IMR-90 (cell line): Measurements from ENCODE around the gene ARHGEF37. TPM values are rescaled to one million over a fixed set of nuclear protein-coding genes. Genes with fewer than 3 reads are reported as not detected.

ENCODE experiments used
- ATAC-seq: fragments of 200-7000 bp; cut with Tn5 transposase; 2 replicates; pipeline ENCODE4 v1.9.1; 2020; ENCODE audit warnings: low read depth, mild to moderate bottlenecking, moderate library complexity
- BruUV-seq: library from RNA; stranded (reverse); fragments of 400-500 nt; replicated peaks from 2 replicates; lab custom pipeline; 2021; lab: Mats Ljungman, UMichigan
- CTCF ChIA-PET: fragments of 300-600 bp; formaldehyde crosslinking; extraction: SDS; loops from one replicate; lab custom pipeline; 2021; ENCODE audit warnings: antibody characterized with exemption; lab: Yijun Ruan, JAX
- POLR2A ChIA-PET: fragments of 300-600 bp; sonication (Branson Sonifier 250); formaldehyde crosslinking; loops from one replicate; lab custom pipeline; 2022; ENCODE audit warnings: antibody characterized with exemption; ENCODE audit not compliant: unreplicated experiment; lab: Charles Lee
- DNase-seq: peaks from one replicate; pipeline ENCODE4 v3.0.0; 2013
- H2AFZ ChIP-seq: replicated peaks from 2 replicates; pipeline ENCODE3; 2013; ENCODE audit warnings: low read length, mild to moderate bottlenecking; ENCODE audit not compliant: poor library complexity
- H2AK5ac ChIP-seq: 2 replicates; pipeline ENCODE4 v1.6.1; 2013; ENCODE audit warnings: low read depth, low read length, inconsistent platforms
- H2AK9ac ChIP-seq: replicated peaks from 2 replicates; pipeline ENCODE3; 2013; ENCODE audit warnings: mild to moderate bottlenecking, low read depth, low read length, moderate library complexity; ENCODE audit not compliant: poor library complexity
- H2BK120ac ChIP-seq: 2 replicates; pipeline ENCODE4 v1.6.1; 2013; ENCODE audit warnings: low read depth, low read length, inconsistent platforms
- H2BK15ac ChIP-seq: 3 replicates; pipeline ENCODE4 v1.6.1; 2013; ENCODE audit warnings: low read depth, low read length, inconsistent platforms
- H2BK20ac ChIP-seq: 2 replicates; pipeline ENCODE4 v1.6.1; 2013; ENCODE audit warnings: low read depth, mild to moderate bottlenecking, inconsistent platforms, low read length, moderate library complexity
- H2BK5ac ChIP-seq: 2 replicates; pipeline ENCODE4 v1.6.1; 2013; ENCODE audit warnings: mild to moderate bottlenecking, low read depth, low read length, inconsistent platforms; ENCODE audit not compliant: poor library complexity, severe bottlenecking
- H3K14ac ChIP-seq: replicated peaks from 2 replicates; pipeline ENCODE4 v1.6.1; 2013; ENCODE audit warnings: low read depth, low read length, inconsistent platforms
- H3K18ac ChIP-seq: 2 replicates; pipeline ENCODE4 v1.6.1; 2013; ENCODE audit warnings: low read depth, low read length, control low read depth
- H3K23ac ChIP-seq: 2 replicates; pipeline ENCODE4 v1.6.1; 2013; ENCODE audit warnings: low read depth, low read length, inconsistent platforms
- H3K27ac ChIP-seq: 2 replicates; pipeline ENCODE4 v1.5.1; 2013; ENCODE audit warnings: mild to moderate bottlenecking, control low read depth, low read length; ENCODE audit not compliant: insufficient read depth
- H3K27me3 ChIP-seq: 2 replicates; pipeline ENCODE4 v1.6.1; 2013; ENCODE audit warnings: low read length; ENCODE audit not compliant: control insufficient read depth, insufficient read depth
- H3K36me3 ChIP-seq: 2 replicates; pipeline ENCODE4 v1.6.1; 2013; ENCODE audit warnings: low read length, mixed read lengths; ENCODE audit not compliant: control insufficient read depth, insufficient read depth
- H3K4ac ChIP-seq: 2 replicates; pipeline ENCODE4 v1.6.1; 2013; ENCODE audit warnings: low read depth, low read length, inconsistent platforms
- H3K4me1 ChIP-seq: 2 replicates; pipeline ENCODE4 v1.6.1; 2013; ENCODE audit warnings: low read length, mixed read lengths; ENCODE audit not compliant: control insufficient read depth, insufficient read depth
- H3K4me2 ChIP-seq: 2 replicates; pipeline ENCODE4 v1.6.1; 2013; ENCODE audit warnings: low read depth, mild to moderate bottlenecking, control low read depth, low read length, moderate library complexity
- H3K4me3 ChIP-seq: 2 replicates; pipeline ENCODE4 v1.5.1; 2013; ENCODE audit warnings: low read depth, mild to moderate bottlenecking, control low read depth, low read length, moderate library complexity; ENCODE audit not compliant: insufficient read depth
- H3K56ac ChIP-seq: 2 replicates; pipeline ENCODE4 v1.6.1; 2013; ENCODE audit warnings: low read length, inconsistent platforms; ENCODE audit not compliant: insufficient read depth; ENCODE audit errors: extremely low read depth
- H3K79me1 ChIP-seq, 2 experiments: 2 replicates each; pipeline ENCODE4 v1.6.1; 2013; ENCODE audit warnings: low read length in 2 of 2, inconsistent platforms in 1 of 2, low read depth in 1 of 2
- H3K9ac ChIP-seq: 2 replicates; pipeline ENCODE4 v1.6.1; 2013; ENCODE audit warnings: low read depth, low read length, control low read depth
- H3K9me1 ChIP-seq: 2 replicates; pipeline ENCODE4 v1.6.1; 2013; ENCODE audit warnings: low read length, inconsistent platforms; ENCODE audit not compliant: insufficient read depth
- H3K9me3 ChIP-seq: 2 replicates; pipeline ENCODE4 v1.6.1; 2013; ENCODE audit warnings: low read length; ENCODE audit not compliant: control insufficient read depth, insufficient read depth
- H4K20me1 ChIP-seq: 2 replicates; pipeline ENCODE4 v1.6.1; 2013; ENCODE audit warnings: low read length, inconsistent platforms; ENCODE audit not compliant: insufficient read depth
- H4K5ac ChIP-seq: 2 replicates; pipeline ENCODE4 v1.6.1; 2013; ENCODE audit warnings: mild to moderate bottlenecking, low read depth, low read length, control low read depth
- H4K8ac ChIP-seq, 2 experiments: 2 replicates each; pipeline ENCODE4 v1.6.1; 2013; ENCODE audit warnings: low read depth in 2 of 2, low read length in 2 of 2, control low read depth in 1 of 2, inconsistent platforms in 1 of 2
- H4K91ac ChIP-seq: 2 replicates; pipeline ENCODE4 v1.6.1; 2013; ENCODE audit warnings: low read depth, low read length, inconsistent platforms; ENCODE audit not compliant: insufficient read depth
- BHLHE40 ChIP-seq: fragments of 150-350 bp; IDR thresholded peaks from 2 replicates; pipeline ENCODE4 v1.6.1; 2016; ENCODE audit warnings: mild to moderate bottlenecking, low read depth, low read length
- CEBPB ChIP-seq: IDR thresholded peaks from 2 replicates; pipeline ENCODE4 v1.6.1; 2012; ENCODE audit warnings: low read depth, low read length, improper control_type of control experiment
- CHD1 ChIP-seq: IDR thresholded peaks from 2 replicates; pipeline ENCODE4 v1.6.1; 2012; ENCODE audit warnings: low read depth, low read length, improper control_type of control experiment
- FOS ChIP-seq: fragments of 150-350 bp; IDR thresholded peaks from 2 replicates; pipeline ENCODE4 v1.6.1; 2016; ENCODE audit warnings: low read depth, low read length
- MAFK ChIP-seq: IDR thresholded peaks from 2 replicates; pipeline ENCODE4 v1.6.1; 2012; ENCODE audit warnings: low read depth, low read length, improper control_type of control experiment
- MAZ ChIP-seq: IDR thresholded peaks from 2 replicates; pipeline ENCODE4 v1.6.1; 2012; ENCODE audit warnings: low read depth, mild to moderate bottlenecking, low read length, improper control_type of control experiment, moderate library complexity, borderline replicate concordance
- MXI1 ChIP-seq: IDR thresholded peaks from 2 replicates; pipeline ENCODE4 v1.6.1; 2012; ENCODE audit warnings: low read depth, mild to moderate bottlenecking, low read length, moderate library complexity, borderline replicate concordance
- NFE2L2 ChIP-seq: fragments of 150-350 bp; IDR thresholded peaks from 2 replicates; pipeline ENCODE4 v1.6.1; 2016; ENCODE audit warnings: low read depth, mild to moderate bottlenecking, low read length
- POLR2A ChIP-seq: IDR thresholded peaks from 2 replicates; pipeline ENCODE4 v1.6.1; 2012; ENCODE audit warnings: mild to moderate bottlenecking, low read depth, low read length
- RAD21 ChIP-seq: IDR thresholded peaks from 2 replicates; pipeline ENCODE4 v1.6.1; 2012; ENCODE audit warnings: low read length, improper control_type of control experiment
- RCOR1 ChIP-seq: IDR thresholded peaks from 2 replicates; pipeline ENCODE4 v1.6.1; 2012; ENCODE audit warnings: mild to moderate bottlenecking, low read length, improper control_type of control experiment; ENCODE audit not compliant: insufficient replicate concordance
- RFX5 ChIP-seq: IDR thresholded peaks from 2 replicates; pipeline ENCODE4 v1.8.0; 2012; ENCODE audit warnings: low read depth, mild to moderate bottlenecking, low read length, moderate library complexity
- SMC3 ChIP-seq: fragments of 150-350 bp; IDR thresholded peaks from 2 replicates; pipeline ENCODE4 v1.6.1; 2016; ENCODE audit warnings: low read depth, mild to moderate bottlenecking, antibody characterized with exemption, low read length, moderate library complexity
- WGBS, 2 experiments: methylation state at CpG; one replicate each; pipeline versions ENCODE4 v1.1.5 to v1.1.7; 2013; ENCODE audit warnings: missing lambda C conversion rate in 2 of 2; ENCODE audit not compliant: insufficient read length in 1 of 2; ENCODE audit errors: extremely low coverage in 2 of 2; 5-methylcytosine and 5-hydroxymethylcytosine counted together
- dilution Hi-C: fragments of 300-500 bp; cut with HindIII; formaldehyde crosslinking; loops from one replicate; pipeline ENCODE4 v1.14.3; 2018; ENCODE audit warnings: low sequenced_read_pairs; ENCODE audit not compliant: unreplicated experiment
- in situ Hi-C: fragments of 300-500 bp; cut with MboI; formaldehyde crosslinking; loops from 3 replicates; pipeline ENCODE4 v1.14.3; 2019; ENCODE audit warnings: low sequenced_read_pairs, inconsistent platforms, mixed read lengths
- intact Hi-C: fragments of 100-400 bp; cut with micrococcal nuclease; formaldehyde crosslinking; loops from 2 replicates; pipeline ENCODE4 v1.10.0; 2022
- polyA plus RNA-seq, 3 experiments: library from polyadenylated mRNA; depleted of rRNA; stranded (reverse); fragments of >200 nt; gene quantifications; 2 replicates each; pipeline ENCODE4 v1.2.3, GENCODE V29; 2012; ENCODE audit warnings: low replicate concordance in 1 of 3
- total RNA-seq: library from RNA; depleted of rRNA; stranded (reverse); fragments of >200 nt; gene quantifications from 2 replicates; pipeline ENCODE4 v1.2.3, GENCODE V29; 2012
- TF ChIP-seq, protein P1 (sequence below): fragments of 150-350 bp; IDR thresholded peaks from 2 replicates; pipeline ENCODE4 v1.6.1; 2016; ENCODE audit warnings: low read depth, mild to moderate bottlenecking, low read length, moderate library complexity, borderline replicate concordance
- TF ChIP-seq, protein P2 (sequence below): fragments of 150-350 bp; IDR thresholded peaks from 2 replicates; pipeline ENCODE4 v1.6.1; 2017; ENCODE audit warnings: mild to moderate bottlenecking, antibody characterized with exemption, low read length, low read depth
- TF ChIP-seq, protein P3 (sequence below): conservative IDR thresholded peaks from 2 replicates; pipeline ENCODE4 v1.5.1; 2012; ENCODE audit warnings: mild to moderate bottlenecking, low read depth, low read length, improper control_type of control experiment

The ARHGEF37 gene
- total and polyA plus RNA-seq, 2 of the 4 experiments (the other 2 are of a cell fraction): 0.39 to 0.54 TPM

DNA sequence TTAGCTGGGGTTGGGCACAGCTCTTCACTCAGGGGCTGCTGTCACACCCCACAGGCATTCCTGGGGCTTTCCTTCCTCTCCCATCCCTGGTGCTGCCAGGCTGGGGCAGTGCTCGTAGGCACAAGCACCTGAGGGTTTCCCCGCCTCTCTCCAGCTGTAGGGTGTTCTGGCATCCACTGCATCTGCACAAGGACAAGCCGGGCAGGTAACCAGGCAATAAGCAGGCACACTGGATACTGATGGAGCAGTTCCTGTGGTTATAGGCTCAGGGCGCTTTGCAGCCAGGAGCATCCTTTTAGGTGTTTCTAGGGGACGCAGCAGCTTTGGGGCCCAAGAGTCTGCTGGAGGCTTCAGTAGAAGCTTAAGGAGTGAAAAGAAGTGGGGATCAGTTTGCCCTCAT is 56.8 kb downstream of the ARHGEF37 start:
- H3K56ac ChIP-seq: no peak overlapping the region
- H2BK20ac ChIP-seq: no peak overlapping the region
- dilution Hi-C loops: loop anchor here (10.0 kb wide), 1 partner anchor 187 kb away; no protein-coding TSS in a partner anchor
- no peak overlapping the region for H2AFZ ChIP-seq
- 100% methylated on average over 1 of the region's 5 CpGs; no CpG with 5 or more reads in 1 of the 2 experiments for whole genome bisulfite sequencing, 2 experiments
- H3K4me1 ChIP-seq: no peaks in the 10 kb centered on the region
- H3K27ac ChIP-seq: no peak overlapping the region
- TF ChIP-seq FOS (no peak), MAZ (no peak), MAFK (no peak), POLR2A (no peak), CHD1 (no peak), NFE2L2 (no peak), RAD21 (no peak), RFX5 (no peak), RCOR1 (no peak), BHLHE40 (no peak), SMC3 (no peak), CEBPB (no peak), MXI1 (no peak)
- TF ChIP-seq, protein P1, sequence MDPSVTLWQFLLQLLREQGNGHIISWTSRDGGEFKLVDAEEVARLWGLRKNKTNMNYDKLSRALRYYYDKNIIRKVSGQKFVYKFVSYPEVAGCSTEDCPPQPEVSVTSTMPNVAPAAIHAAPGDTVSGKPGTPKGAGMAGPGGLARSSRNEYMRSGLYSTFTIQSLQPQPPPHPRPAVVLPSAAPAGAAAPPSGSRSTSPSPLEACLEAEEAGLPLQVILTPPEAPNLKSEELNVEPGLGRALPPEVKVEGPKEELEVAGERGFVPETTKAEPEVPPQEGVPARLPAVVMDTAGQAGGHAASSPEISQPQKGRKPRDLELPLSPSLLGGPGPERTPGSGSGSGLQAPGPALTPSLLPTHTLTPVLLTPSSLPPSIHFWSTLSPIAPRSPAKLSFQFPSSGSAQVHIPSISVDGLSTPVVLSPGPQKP: no peak
- TF ChIP-seq, protein P2, sequence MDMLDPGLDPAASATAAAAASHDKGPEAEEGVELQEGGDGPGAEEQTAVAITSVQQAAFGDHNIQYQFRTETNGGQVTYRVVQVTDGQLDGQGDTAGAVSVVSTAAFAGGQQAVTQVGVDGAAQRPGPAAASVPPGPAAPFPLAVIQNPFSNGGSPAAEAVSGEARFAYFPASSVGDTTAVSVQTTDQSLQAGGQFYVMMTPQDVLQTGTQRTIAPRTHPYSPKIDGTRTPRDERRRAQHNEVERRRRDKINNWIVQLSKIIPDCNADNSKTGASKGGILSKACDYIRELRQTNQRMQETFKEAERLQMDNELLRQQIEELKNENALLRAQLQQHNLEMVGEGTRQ: no peak
- TF ChIP-seq, protein P3, sequence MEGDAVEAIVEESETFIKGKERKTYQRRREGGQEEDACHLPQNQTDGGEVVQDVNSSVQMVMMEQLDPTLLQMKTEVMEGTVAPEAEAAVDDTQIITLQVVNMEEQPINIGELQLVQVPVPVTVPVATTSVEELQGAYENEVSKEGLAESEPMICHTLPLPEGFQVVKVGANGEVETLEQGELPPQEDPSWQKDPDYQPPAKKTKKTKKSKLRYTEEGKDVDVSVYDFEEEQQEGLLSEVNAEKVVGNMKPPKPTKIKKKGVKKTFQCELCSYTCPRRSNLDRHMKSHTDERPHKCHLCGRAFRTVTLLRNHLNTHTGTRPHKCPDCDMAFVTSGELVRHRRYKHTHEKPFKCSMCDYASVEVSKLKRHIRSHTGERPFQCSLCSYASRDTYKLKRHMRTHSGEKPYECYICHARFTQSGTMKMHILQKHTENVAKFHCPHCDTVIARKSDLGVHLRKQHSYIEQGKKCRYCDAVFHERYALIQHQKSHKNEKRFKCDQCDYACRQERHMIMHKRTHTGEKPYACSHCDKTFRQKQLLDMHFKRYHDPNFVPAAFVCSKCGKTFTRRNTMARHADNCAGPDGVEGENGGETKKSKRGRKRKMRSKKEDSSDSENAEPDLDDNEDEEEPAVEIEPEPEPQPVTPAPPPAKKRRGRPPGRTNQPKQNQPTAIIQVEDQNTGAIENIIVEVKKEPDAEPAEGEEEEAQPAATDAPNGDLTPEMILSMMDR: no peak
- no peak overlapping the region for H3K4me3 ChIP-seq
- BruUV-seq: no TSS peak
- H3K27me3 ChIP-seq: peaks cover 19% of the 10 kb centered on the region; the same call in 1 of the 2 replicates
- ATAC-seq (no peak), DNase-seq (no peak)
- H3K9me3 ChIP-seq: no peaks in the 10 kb centered on the region
- no peak overlapping the region for H4K5ac ChIP-seq
- no peak overlapping the region for H3K4me2 ChIP-seq
- no peak overlapping the region for H3K4ac ChIP-seq
- H3K14ac ChIP-seq: no peak overlapping the region
- POLR2A ChIA-PET: no interaction called here
- no peaks in the 10 kb centered on the region for H4K20me1 ChIP-seq
- H2AK9ac ChIP-seq: no peak overlapping the region
- H2BK15ac ChIP-seq: no peak overlapping the region
- intact Hi-C loops: no loop called here
- in situ Hi-C loops: loop anchor here (5.0 to 25.0 kb wide), 4 partner anchors 189 to 799 kb away; partner anchors contain the start of gene RPS14
- H3K9ac ChIP-seq: no peak overlapping the region
- no peak overlapping the region for H4K8ac ChIP-seq
- H4K91ac ChIP-seq: no peak overlapping the region
- no peak overlapping the region for H2BK5ac ChIP-seq
- H3K23ac ChIP-seq: no peak overlapping the region
- no peak overlapping the region for H2AK5ac ChIP-seq
- CTCF ChIA-PET: no interaction called here
- no peak overlapping the region for H2BK120ac ChIP-seq
- H3K9me1 ChIP-seq: no peaks in the 10 kb centered on the region
- no peaks in the 10 kb centered on the region for H3K36me3 ChIP-seq
- no peak overlapping the region for H3K18ac ChIP-seq
- no peaks in the 10 kb centered on the region for H3K79me1 ChIP-seq
